PFSK-1 (cell line): ENCODE measurements around the gene SIL1.

Experiments used
- POLR2AphosphoS5 ChIP-seq: IDR thresholded peaks from 2 replicates; pipeline ENCODE4 v1.6.1; 2012; ENCODE audit warnings: low read depth, mild to moderate bottlenecking, control low read depth, low read length, moderate library complexity
- REST ChIP-seq, 2 experiments: IDR thresholded peaks; 2 replicates each; pipeline versions ENCODE4 v1.6.1 to v1.8.0; 2011 to 2012; ENCODE audit warnings: low read depth in 2 of 2, low read length in 2 of 2, control low read depth in 1 of 2, inconsistent platforms in 1 of 2, mild to moderate bottlenecking in 1 of 2, moderate library complexity in 1 of 2; ENCODE audit not compliant: insufficient read depth in 1 of 2
- SIN3A ChIP-seq: IDR thresholded peaks from 2 replicates; pipeline ENCODE4 v1.6.1; 2012; ENCODE audit warnings: mild to moderate bottlenecking, low read length, moderate library complexity, borderline replicate concordance; ENCODE audit not compliant: insufficient read depth
- TAF1 ChIP-seq: IDR thresholded peaks from 2 replicates; pipeline ENCODE4 v1.6.1; 2012; ENCODE audit warnings: low read length, control low read depth, borderline replicate concordance; ENCODE audit not compliant: insufficient read depth

GRCh38 chr5:139140591-139141071 lies 57.5 kb downstream of the SIL1 start:
- TF ChIP-seq TAF1 (no peak), POLR2AphosphoS5 (no peak), REST (IDR thresholded peaks at IDR 0.05; ENCODE audit: insufficient read depth in 1 of 2, low read depth in 2 of 2, low read length in 2 of 2) (no peak), SIN3A (no peak)
